SKM-1 (cell line): ENCODE measurements around the gene GNA12.

Source experiments
- DNase-seq: peaks from one replicate; lab custom pipeline; 2025; ENCODE audit not compliant: unreplicated experiment; lab: John Stamatoyannopoulos, UW

Gene GNA12

GRCh38 chr7:2805213-2805944 lies 38.7 kb downstream of the GNA12 start:
- no peak for DNase-seq

GRCh38 chr7:2804227-2804763 lies 39.8 kb downstream of the GNA12 start:
- DNase-seq, result no peak

DNA sequence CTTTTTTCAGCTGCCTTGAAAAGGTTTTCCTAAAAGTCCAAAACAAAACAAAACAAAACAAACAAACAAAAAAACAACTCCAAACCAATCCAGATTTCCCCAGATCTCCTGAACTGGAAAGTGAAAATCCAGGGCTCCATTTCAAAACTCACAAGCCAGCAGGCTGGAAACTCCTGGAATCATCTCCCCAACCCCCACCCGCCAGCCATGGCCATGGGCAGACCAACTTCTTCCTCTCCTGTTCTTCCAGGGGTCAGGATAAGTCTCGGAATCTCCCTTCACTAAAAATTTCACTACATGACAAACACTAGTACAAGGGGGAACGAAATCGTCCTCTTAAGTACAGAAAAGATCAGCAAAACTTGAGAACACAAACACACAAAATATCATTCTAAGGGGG lies 40.4 kb downstream of the GNA12 start:
- DNase-seq, result no peak

DNA sequence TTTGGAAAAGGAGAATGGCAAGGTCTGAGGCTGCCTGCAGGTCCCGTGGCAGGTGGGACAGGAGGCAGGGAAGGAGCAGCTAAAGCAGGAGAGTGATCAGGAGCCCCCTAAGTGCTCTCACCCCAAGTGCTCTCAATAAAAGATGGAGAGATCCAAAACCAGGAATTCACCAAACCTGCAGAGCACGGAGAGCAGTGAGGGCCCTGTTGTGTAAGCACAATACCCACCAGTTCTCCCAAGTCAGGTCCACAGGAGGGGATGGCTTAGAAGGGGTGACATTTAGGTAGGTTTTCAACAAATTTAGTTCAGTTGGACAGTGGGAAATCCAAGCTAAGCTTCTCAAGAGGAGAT lies 40.8 kb downstream of the GNA12 start:
- DNase-seq, result no peak

- no peak for DNase-seq
These were observed 41.4 kb downstream of the GNA12 start for GRCh38 chr7:2802504-2803341.

DNA sequence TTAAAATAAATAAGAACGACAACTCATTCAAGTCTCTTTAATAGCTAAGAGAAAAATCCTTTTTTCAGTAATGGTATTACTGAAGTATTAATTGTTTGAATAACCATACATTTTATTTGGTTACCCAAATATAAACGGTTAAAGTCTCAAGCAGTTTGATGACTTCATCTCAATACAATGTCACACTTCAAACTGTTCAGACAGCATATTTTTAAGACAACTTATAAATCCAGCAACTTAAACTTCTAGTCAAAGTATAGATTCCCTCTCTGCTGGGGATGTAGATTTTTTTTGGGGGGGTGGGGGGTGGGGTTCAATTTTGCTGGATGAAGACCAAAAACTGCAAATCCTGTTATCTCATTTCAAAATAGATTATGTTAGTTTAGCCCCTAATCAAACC lies 42.0 kb downstream of the GNA12 start:
- no peak for DNase-seq

- DNase-seq, result no peak
These were observed 43.0 kb downstream of the GNA12 start for GRCh38 chr7:2800931-2801688.

DNA sequence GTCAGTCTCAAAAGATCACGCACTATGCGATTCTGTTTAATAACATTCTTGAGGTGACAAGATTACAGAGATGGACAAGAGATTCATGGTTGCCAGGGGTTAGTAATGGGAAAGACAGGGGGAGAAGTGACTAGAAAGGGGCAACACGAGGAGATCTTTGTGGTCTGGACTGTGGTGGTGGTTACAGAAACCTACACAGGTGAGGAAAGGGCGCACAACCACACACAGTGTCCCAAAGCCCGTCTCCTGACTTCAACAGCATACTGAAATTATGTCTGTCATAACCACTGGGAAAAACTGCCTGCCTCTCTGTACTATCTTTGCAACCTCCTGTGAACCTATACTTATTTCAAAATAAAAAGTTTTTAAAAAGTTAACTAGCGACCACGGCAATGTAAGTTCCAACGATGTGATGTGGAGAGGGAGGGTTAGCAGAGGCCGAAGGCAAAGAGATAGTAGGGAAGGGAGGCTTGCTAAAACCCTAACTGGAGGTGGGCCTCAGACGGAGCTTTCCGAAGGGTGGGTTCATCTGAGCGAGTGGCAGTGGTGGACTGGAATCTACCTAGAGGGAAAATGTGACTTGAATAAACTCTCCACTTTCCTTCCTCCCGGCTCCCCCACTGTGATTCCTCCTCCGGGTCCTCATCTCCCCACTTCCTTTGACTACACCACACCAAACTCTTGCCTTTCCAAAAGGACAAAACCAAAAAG lies 43.7 kb downstream of the GNA12 start:
- no peak for DNase-seq

GRCh38 chr7:2799253-2799652 lies 44.9 kb downstream of the GNA12 start:
- no peak for DNase-seq

GRCh38 chr7:2798669-2799068 lies 45.4 kb downstream of the GNA12 start:
- no peak for DNase-seq

DNA sequence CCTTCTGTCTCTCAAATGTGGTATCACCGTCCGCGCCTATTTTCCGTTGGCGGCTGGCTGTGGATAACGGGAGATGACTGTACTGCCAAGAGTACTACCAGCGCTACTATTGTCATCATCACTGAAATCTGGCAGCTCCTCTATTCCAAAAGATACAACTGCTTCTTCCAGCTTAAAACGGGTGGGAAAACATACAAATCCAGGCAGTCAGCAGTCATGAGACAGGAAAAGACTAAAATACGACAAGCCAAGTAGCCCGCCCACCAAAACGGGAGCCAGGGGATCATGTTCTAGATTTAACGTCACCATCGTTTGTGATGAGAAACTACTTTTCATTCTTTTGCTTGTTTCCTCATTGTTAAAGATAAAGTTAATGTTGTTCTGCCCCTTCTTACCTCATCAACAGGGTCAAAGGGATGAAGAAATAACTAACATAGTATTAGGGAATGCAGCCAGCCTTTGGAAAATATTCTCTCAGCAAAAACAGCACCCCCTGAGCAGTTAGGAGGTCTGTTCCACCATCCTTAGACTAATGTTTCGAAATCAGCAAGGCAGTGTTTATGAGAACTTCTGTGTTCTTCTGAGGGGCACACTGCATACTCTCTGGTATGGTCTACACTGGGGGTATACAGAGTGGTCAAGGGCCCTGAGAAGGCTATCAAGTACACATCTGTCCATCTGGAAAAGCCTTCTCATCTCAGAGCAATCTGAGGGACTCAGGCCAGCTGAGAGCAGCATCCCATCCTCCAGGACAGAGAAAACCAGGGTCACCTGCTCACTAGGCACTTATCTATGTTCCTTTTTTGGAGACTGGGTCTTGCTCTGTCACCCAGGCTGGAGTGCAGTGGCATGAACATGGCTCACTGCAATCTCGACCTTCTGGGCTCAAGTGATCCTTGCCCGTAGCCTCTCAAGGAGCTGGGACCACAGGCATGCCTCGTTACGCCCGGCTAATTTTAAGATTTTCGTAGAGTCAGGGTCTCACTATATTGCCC lies 47.5 kb downstream of the GNA12 start:
- DNase-seq, result no peak

- DNase-seq, result no peak
These were observed 48.2 kb downstream of the GNA12 start for GRCh38 chr7:2795906-2796305.

- no peak for DNase-seq
These were observed 49.1 kb downstream of the GNA12 start for GRCh38 chr7:2794836-2795636.

DNA sequence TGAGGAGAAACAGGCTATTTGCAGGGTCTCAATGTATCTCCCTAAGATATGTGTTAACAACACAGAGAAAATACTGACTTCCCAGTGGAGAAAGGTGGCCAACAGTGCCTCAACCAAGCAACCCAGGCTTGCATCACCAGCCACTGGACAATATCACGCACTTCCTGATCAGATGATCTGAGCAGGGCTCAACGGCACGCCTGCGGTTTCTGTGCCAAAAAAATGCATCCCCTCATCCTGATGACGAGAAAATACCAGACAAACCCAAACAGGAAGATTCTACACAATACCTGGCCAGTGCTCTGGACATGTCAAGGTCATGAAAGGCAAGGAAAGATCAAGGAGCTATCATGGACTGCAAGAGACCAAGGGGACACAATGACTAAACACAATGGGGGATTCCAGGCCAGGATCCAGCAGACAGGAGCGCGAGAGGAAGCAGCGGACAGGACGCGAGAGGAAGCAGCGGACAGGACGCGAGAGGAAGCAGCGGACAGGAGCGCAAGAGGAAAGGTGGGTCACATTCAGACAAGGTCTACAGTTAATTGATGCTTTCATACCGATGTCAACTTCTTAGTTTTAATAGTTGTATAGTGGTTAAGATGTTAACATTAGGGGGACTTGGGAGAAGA lies 51.1 kb downstream of the GNA12 start:
- DNase-seq, result peak; percentile 6

- DNase-seq, result no peak
These were observed 51.9 kb downstream of the GNA12 start for GRCh38 chr7:2792235-2792634.

GRCh38 chr7:2791390-2791789 lies 52.7 kb downstream of the GNA12 start:
- no peak for DNase-seq

GRCh38 chr7:2787251-2787951 lies 56.7 kb downstream of the GNA12 start:
- no peak for DNase-seq

DNA sequence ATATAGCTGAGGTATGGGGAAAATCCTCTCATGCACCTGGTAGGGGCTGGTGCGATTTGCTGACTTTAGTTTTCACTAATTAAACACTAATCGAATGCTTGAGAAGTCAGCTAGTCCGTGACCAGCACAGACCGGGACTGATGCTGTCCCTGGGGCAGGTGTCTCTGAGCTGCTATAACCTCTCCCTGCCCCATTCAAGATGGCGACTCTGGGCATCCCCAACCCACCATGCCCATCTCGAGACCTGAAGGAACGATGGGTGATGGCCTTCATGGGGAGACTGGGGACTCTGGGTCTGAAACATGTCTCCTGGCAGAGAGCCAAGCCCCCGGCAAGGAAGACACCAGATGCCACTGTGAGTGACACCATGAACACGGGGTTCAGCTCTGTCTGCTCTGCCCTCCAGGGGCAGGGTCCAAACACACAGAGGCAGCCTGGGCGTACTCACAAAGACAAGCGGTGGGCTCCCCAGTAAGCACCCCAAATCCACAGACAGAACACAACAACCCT lies 57.4 kb downstream of the GNA12 start:
- no peak for DNase-seq
